K562 (cell line): ENCODE measurements around the gene NQO2. TPM values are rescaled to one million over a fixed set of nuclear protein-coding genes. Genes with fewer than 3 reads are reported as not detected.

Experiments
- CREB3 ChIP-seq: fragments of 450-650 bp; conservative IDR thresholded peaks from 2 replicates; pipeline ENCODE4 v1.6.1; 2016; ENCODE audit warnings: missing genetic modification characterization, low read depth, mild to moderate bottlenecking, missing compliant biosample characterization, moderate library complexity
- FOXO4 ChIP-seq: fragments of 450-650 bp; formaldehyde crosslinking; IDR thresholded peaks from 2 replicates; pipeline ENCODE4 v1.4.0; 2020; ENCODE audit warnings: mild to moderate bottlenecking, moderate library complexity
- GTF2B ChIP-seq: IDR thresholded peaks from 2 replicates; pipeline ENCODE4 v1.6.1; 2011; ENCODE audit not compliant: insufficient read length; ENCODE audit errors: extremely low read depth
- HDGF ChIP-seq: fragments of 450-650 bp; IDR thresholded peaks from 2 replicates; pipeline ENCODE4 v1.6.1; 2016
- HNRNPL ChIP-seq: fragments of 200-400 bp; formaldehyde crosslinking; IDR thresholded peaks from 2 replicates; pipeline ENCODE4 v1.6.1; 2017; ENCODE audit warnings: low read depth, mild to moderate bottlenecking, low read length
- KLF16 ChIP-seq: IDR thresholded peaks from 2 replicates; pipeline ENCODE4 v1.6.1; 2016; ENCODE audit warnings: antibody characterized with exemption
- NCOA1 ChIP-seq: fragments of 450-650 bp; IDR thresholded peaks from 2 replicates; pipeline ENCODE4 v1.6.1; 2016; ENCODE audit warnings: low read depth
- TCFL5 ChIP-seq: fragments of 250-450 bp; sonication (Bioruptor Pico); conservative IDR thresholded peaks from 2 replicates; pipeline ENCODE4 v1.6.1; 2021; ENCODE audit warnings: mild to moderate bottlenecking, moderate library complexity, matching md5 sums
- ZNF384 ChIP-seq: IDR thresholded peaks from 2 replicates; pipeline ENCODE4 v1.6.1; 2012; ENCODE audit warnings: low read depth, low read length, improper control_type of control experiment
- ZNF445 ChIP-seq: fragments of 250-450 bp; sonication (Bioruptor Pico); IDR thresholded peaks from 2 replicates; pipeline ENCODE4 v1.4.0; 2020; ENCODE audit warnings: low read depth, mild to moderate bottlenecking, moderate library complexity
- ZNF609 ChIP-seq: sonication (generic); formaldehyde crosslinking; IDR thresholded peaks from 2 replicates; pipeline ENCODE4 v1.8.1; 2023; ENCODE audit warnings: missing genetic modification reagents, mild to moderate bottlenecking, borderline replicate concordance
- ZNF699 ChIP-seq: fragments of 250-450 bp; sonication (Bioruptor Pico); IDR thresholded peaks from 2 replicates; pipeline ENCODE4 v1.8.0; 2021; ENCODE audit warnings: mild to moderate bottlenecking, moderate library complexity; ENCODE audit not compliant: insufficient replicate concordance
- ZNF717 ChIP-seq: fragments of 250-450 bp; sonication (Bioruptor Pico); IDR thresholded peaks from 2 replicates; pipeline ENCODE4 v1.5.0; 2021
- polyA plus RNA-seq, 8 experiments: library from polyadenylated mRNA; depleted of rRNA in 4 of 8; stranded (reverse) in 5 of 8; unstranded in 3 of 8; fragments of >200 nt; fragmentation: Nextera tagmentation in 2 of 8; fragmentation: Illumina TruSeq in 1 of 8; extraction: Ambion mirVana in 2 of 8; extraction: Trizol in 1 of 8; gene quantifications; 2 replicates each; pipeline versions ENCODE4 v1.2.1 to v1.2.3, GENCODE V29; 2011 to 2014; ENCODE audit warnings: inconsistent platforms in 1 of 8, missing spikeins in 1 of 8
- total RNA-seq, 7 experiments: library from RNA; depleted of rRNA in 6 of 7; stranded (reverse); fragments of >200 nt in 6 of 7; fragmentation: Illumina TruSeq in 2 of 7; extraction: Trizol in 2 of 7; gene quantifications; 2 replicates each; pipeline versions ENCODE4 v1.2.1 to v1.2.3, GENCODE V29; 2011 to 2021; ENCODE audit warnings: low replicate concordance in 1 of 7

NQO2 gene
- total and polyA plus RNA-seq, 9 of the 15 experiments (the other 6 are each of a cell fraction or from before 2014, with no cell fraction given), result 54.6 to 214 (median 116) TPM

- TF ChIP-seq TCFL5 (CRISPR knock-in tag) (no peak), ZNF384 (no peak), KLF16 (no peak), HNRNPL (no peak), NCOA1 (0 out of 2 replicates have a peak, but pooled peaks have one; percentile 11), ZNF699 (CRISPR knock-in tag) (no peak), ZNF717 (CRISPR knock-in tag) (0 out of 2 replicates have a peak, but pooled peaks have one; percentile 26), HDGF (peak; percentile 21; the same call in 1 of the 2 replicates), ZNF609 (CRISPR knock-in tag) (no peak), FOXO4 (CRISPR knock-in tag) (no peak), ZNF445 (CRISPR knock-in tag) (peak; percentile 36; the same call in 1 of the 2 replicates), CREB3 (no peak), GTF2B (no peak)
Measured at GRCh38 chr6:2988094-2988425, 11.6 kb upstream of the NQO2 start (continued).
